Measurements from ENCODE around the gene MPPED2.

DNA sequence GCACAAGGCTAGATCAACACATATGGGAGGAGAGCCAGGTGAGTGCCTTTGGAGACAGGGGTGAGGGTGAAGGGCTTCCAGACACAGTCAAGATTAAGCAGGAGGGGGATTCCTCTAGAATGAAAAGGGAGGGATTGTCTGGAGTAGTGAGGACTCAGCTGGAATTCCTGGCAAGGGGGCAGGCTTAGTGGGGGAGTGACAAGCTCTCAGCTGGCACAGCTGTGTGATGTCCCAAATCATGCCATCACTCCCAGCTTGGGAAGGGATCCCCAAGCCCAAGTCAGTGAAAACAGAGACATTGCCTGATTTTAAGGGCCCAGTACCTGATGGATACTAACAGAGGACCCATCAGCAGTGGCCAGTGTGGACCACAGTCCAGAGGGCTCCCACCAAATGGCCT lies 119.0 kb downstream of the MPPED2 start:
- TF ChIP-seq TCF7 (IDR thresholded peaks at IDR 0.05; ENCODE audit: borderline replicate concordance) (no peak), BRCA1 (IDR thresholded peaks at IDR 0.05; ENCODE audit: low read depth, low read length) (no peak), POLR2AphosphoS5 (IDR thresholded peaks at IDR 0.05; ENCODE audit: low read length) (no peak)
- TF ChIP-seq, protein P1, sequence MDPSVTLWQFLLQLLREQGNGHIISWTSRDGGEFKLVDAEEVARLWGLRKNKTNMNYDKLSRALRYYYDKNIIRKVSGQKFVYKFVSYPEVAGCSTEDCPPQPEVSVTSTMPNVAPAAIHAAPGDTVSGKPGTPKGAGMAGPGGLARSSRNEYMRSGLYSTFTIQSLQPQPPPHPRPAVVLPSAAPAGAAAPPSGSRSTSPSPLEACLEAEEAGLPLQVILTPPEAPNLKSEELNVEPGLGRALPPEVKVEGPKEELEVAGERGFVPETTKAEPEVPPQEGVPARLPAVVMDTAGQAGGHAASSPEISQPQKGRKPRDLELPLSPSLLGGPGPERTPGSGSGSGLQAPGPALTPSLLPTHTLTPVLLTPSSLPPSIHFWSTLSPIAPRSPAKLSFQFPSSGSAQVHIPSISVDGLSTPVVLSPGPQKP (IDR thresholded peaks at IDR 0.05; ENCODE audit: low read depth, low read length), result no peak

All from GM12878 (cell line).